HG03378 (cell line): ENCODE data around the gene HHAT.

ENCODE experiments used
- ATAC-seq: cut with Tn5 transposase; IDR thresholded peaks from one replicate; pipeline ENCODE4 v1.9.1; 2021; ENCODE audit warnings: mild to moderate bottlenecking, moderate library complexity; ENCODE audit not compliant: unreplicated experiment

HHAT gene

DNA sequence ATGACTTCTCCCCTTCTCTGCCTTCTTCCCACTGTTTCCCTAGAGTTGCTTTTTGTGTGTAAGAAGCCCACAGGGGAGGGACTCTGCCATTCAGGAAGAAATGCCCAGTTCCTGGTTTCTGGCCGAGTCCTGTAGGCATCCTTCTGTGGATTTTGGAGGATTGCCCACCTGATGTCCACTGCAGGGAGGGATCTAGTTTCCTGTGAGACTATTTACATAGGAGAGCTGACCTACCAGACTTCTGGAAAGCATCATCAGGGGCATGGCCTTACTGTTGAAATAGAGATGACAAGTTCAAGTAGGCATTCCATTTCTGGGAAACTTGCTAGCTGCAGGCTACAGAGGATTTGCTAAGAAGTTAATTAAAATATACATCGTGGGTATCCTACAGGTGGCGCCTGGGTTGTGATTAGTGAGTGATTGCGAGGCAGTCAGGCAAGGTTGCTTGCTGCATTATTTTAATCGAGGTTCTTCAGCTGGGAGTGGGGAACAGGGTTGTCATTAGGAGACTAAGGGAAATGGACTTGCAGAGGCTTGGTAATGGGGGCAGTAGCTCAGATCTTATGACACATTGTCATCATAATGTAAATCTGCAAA is 148.7 kb downstream of the HHAT start:
- no peak for ATAC-seq

- ATAC-seq: no peak
Observed at GRCh38 chr1:210478820-210479219, 150.1 kb downstream of the HHAT start.

DNA sequence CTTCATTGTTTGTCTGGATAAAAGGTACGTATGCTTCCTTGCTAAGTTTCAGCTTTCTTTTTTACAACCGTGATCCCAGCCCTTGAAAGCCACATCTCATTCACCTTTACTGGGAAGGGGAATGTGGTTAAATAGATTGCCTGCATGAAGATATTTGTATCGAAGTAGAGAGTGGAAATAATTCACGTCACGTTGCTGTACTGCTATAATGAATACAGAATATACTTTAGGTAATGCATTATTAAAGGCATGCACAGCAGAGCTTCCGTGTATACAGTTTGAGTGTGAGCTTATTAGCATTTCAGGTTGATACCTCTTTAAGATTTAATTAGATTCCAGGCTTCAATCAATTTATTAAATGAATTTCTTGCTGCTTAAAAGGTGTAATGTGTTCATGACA is 153.8 kb downstream of the HHAT start:
- ATAC-seq: no peak

DNA sequence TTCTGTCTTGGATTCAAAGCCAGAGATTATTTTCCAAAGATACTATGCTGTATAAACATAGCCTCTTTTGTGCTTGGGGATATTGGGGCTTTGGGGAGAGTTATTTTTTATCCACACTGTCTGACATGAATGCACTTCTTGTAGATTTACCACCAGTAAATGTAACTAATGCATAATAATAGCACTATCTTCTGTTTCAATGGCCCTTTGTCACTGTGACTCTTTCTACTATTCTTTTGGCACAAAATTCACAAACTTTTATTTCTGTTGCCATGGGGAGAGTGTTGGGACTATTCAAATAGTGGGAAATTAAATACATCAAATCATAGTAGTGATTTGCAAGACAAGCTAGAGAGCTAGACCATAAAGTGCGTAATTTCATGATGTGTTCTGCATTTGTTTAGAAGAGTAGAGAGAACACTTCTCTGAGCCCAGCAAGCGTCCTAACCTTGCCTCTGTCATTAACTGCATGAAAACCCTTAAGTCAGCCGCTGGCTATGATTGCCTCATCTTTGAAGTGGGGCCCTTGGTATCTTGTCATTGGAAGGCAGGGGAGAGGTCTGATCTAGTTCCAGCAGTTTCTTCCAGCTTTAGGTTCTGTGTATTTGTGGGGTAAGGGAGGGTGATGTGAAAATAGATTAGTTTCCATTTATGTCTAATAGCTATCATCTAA is 154.4 kb downstream of the HHAT start:
- no peak for ATAC-seq

GRCh38 chr1:210483821-210484220 is 155.1 kb downstream of the HHAT start:
- ATAC-seq: no peak

GRCh38 chr1:210487021-210487420 is 158.3 kb downstream of the HHAT start:
- ATAC-seq: no peak

- ATAC-seq: no peak
Observed at GRCh38 chr1:210489491-210489890, 160.8 kb downstream of the HHAT start.

DNA sequence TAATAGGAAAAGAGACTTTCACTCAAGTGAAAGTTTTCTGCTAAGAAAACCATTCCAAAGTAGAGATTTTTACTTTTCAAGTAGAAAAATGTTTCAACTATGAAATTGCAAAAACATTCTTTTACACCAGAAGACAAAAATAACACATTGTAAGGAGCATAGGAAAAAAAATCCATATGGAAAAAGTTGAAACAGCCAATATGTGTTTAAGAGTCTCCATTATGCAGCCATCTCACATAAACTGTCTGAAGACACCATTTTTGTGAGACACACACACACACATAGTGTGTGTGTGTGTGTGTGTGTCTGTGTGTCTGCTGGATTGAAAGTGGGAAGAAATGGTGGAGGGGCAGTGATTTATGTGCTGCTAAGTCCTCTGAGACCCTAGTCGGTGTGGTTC is 162.1 kb downstream of the HHAT start:
- no peak for ATAC-seq

DNA sequence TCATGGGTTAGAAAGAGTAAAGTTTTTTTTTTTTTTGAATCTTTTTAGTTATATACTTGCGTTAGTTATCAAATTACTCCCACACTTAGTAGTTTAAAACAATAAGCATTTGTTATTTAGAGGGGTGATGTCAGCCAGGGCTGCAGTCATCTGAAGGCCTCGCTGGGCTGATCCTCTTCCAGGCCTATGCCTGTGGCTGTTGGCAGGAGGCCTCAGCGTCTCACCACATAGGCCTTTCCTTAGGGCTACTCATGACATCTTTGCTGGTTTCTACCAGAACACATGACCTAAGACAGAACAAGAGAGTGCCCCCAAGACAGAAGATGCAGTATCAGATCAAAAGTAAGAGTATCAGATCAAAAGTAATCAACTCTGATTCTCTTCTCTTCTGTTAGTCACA is 167.4 kb downstream of the HHAT start:
- ATAC-seq: no peak

- no peak for ATAC-seq
Observed at GRCh38 chr1:210499956-210500355, 171.3 kb downstream of the HHAT start.

DNA sequence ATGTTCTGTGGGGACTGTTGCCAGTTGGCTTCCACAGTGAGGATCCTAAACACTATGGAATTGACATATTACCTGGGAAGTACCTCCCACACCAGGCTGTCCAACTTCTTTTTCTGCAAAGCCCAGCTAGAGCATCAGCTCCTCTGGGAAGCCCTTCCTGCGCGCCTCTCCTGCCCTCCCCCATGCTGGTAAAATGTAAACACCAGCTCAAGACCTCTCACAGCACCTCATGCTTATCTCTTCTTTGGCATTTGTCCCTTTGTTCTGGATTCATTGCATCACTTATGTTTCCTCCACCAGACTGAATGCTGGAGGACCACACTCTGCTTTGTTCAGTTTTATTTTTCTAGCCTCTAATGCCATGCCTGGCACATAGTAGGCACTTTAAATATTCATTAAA is 172.1 kb downstream of the HHAT start:
- ATAC-seq: no peak

GRCh38 chr1:210504286-210504685 is 175.6 kb downstream of the HHAT start:
- ATAC-seq: no peak

DNA sequence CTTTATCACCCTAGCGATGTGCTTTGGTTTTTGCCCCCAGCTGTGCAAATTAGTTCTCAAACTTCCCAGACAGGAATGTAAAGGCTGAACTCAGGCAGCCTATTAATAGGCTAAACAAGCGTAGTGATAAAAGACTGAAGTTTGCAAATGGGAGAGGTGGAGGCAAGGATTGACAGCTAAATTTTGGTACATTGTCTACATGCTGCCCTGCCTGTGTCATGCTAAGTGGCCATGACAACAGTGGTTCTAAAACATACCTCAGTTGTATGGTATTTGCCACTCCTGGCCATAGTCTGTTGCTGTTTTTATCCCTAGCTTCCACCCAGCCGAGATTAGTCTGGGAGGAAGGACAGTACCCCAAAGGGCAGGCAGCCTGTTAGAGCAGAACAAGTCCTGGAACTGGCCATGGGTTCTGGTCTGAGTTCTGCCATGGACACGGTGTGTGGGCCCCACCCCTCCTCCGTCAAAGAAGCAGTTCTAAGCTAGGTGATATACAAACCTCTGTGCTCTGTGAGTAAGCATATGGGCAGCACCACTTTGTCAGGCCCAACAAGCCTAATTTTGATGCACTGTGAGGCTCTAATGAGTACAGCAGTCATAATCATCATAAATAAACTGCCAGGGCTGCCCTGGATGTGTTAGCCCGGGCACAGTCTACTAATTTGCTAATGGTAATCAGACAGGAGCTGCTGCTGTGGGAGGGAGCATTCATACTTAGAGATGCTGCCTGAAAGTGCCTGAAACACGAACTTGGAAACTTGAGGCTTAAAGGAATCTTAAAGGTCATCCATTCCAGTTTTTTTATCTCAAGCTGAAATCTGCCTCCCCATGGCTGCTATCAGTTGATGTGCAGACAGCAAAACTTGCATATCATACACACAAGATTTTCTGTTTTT is 177.1 kb downstream of the HHAT start:
- no peak for ATAC-seq

DNA sequence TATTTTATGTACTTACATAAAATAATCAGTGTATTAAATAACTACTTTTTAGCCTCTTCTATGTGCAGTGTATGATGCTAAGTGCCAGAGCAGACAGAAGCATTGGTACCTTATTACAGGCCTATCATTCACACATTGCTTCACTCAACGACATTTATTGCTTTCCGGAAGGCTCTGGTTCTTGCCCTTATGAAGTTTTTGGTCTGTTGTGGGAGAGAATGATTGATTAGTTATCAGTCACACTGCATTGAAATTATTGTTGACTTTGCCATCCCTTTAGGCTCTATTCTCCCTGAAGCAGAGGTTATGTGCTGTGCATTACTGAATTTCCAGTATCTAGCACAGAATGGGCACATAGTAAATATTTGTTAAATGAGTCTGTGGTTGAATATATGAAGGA is 178.0 kb downstream of the HHAT start:
- no peak for ATAC-seq

DNA sequence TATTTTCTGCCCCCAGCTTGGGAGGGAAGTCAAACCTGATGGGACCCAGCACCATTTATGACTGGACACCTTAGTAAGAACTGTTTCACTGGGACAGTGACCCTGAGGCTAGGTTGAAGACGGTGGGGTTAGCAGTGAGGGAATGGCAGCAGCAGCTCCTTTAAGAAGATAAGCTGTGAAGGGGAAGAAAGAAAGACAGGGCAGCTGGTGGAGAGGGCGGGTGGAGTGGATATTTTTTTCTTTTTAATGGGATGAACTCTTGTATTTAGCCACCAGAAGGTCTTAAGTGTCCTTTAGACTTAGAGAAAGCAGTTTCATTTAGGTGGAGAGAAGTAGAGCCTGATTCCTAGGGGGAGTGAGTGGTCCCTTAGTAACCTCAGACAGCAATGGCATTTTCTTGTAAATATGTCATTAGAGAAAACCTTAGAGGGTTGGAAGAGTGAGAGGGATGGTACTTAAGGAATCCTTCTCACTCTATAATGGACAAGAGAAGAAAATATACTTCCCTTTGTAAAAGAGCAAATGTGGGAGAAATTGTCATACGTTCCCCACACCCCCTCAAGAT is 187.5 kb downstream of the HHAT start:
- no peak for ATAC-seq

- ATAC-seq: no peak
Observed at GRCh38 chr1:210516697-210517459, 188.2 kb downstream of the HHAT start.

GRCh38 chr1:210523830-210524229 is 195.1 kb downstream of the HHAT start:
- ATAC-seq: no peak

- ATAC-seq: no peak
Observed at GRCh38 chr1:210525716-210526454, 197.2 kb downstream of the HHAT start.

GRCh38 chr1:210527091-210527490 is 198.4 kb downstream of the HHAT start:
- ATAC-seq: no peak
